ENCODE results near the gene SCEL. TPM values are rescaled to one million over a fixed set of nuclear protein-coding genes. Genes with fewer than 3 reads are reported as not detected.
"Not testable (repeated sequence)": the region's sequence is repeated elsewhere in the genome, so short reads cannot be mapped to it uniquely, and the experiment has no call there.

The SCEL gene, protein sequence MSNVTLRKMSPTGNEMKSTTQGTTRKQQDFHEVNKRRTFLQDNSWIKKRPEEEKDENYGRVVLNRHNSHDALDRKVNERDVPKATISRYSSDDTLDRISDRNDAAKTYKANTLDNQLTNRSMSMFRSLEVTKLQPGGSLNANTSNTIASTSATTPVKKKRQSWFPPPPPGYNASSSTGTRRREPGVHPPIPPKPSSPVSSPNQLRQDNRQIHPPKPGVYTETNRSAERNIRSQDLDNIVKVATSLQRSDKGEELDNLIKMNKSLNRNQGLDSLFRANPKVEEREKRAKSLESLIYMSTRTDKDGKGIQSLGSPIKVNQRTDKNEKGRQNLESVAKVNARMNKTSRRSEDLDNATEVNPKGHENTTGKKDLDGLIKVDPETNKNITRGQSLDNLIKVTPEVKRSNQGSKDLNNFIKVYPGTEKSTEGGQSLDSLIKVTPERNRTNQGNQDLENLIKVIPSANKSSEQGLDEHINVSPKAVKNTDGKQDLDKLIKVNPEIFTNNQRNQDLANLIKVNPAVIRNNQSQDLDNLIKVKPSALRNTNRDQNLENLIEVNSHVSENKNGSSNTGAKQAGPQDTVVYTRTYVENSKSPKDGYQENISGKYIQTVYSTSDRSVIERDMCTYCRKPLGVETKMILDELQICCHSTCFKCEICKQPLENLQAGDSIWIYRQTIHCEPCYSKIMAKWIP
- not detected for total RNA-seq

DNA sequence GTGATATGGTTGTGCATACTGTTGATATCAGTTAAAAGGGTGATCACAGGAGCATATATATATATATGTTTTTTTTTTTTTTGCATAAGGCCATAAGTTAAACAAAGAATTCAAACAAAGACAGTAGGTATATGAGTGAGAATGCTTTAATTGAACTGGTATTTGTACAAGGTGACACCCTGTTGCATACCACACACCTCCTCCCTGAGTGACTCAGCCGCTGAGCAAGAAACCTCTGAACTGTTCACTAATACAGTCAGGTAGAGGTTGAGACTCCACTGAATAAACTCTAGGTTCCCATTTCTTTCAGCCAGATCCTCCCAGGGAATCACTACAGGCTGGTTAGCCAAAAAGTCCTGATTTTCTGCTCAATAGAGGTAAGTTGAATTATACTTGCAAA is at the start of gene SCEL:
Gene SCEL, plus strand, starts transcription at position 259 of the 400 bp plus-strand sequence. CDS start 20,170 bp downstream, outside the sequence.
- ATAC-seq: no peak

DNA sequence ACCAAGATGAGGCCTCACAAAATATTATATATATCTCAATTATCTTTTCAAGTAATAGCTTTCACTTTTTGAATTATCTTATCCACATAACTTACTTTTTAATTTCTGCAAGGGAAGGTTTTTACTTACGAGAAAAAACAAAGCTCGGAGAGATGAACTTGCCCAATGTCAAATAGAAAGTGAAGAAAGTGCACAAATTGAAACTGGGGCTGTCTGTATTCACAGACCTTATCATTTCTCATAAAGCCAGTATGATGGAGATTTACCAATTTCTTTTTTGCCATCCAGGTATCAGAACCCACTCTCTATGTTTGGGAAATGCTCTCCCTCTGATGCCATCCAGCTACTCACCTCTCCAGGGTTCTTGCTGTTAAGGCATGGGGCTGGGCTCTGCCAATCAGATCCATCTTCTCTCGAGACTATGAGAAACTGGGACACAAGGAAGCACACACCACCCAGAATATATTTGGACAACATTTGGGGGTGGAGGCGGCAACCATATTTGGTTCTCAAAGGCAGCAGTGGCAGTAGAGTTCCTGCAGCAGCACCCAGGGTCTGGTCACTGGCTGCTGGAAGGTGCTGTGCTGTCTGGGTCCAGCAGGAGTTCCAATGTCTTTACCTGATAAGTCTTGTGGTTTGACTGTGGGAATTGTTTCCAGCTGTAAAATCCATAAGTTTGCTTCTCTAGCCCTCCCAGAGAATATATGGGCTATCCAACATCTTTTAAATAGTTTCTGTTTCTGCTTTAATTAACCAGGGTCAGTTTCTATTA is 45.8 kb upstream of the SCEL start:
- no peak for ATAC-seq
- DNase-seq (ENCODE audit: low spot score): no peak

More for the DNA sequence above, at the start of gene SCEL:
- no peak for DNase-seq (ENCODE audit: low spot score)

DNA sequence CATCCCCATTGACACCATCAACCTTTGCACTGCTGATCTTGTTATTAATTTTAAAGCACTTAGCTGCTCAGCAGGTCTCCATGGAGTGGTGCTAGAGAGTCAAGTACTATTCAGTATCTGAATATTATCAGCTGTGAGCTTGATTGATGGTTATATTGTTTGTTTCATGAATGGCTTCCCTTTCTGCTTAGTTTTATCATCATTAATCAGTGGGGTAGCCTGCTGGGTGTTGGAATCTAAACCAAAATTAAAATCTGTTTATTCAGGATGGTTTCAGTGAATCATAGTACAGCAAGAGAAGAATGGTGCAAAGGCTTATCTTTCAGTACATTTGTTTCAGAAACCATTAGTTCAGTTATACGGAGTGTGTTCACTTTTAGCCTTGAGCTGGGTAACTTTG is 42.5 kb upstream of the SCEL start:
- ATAC-seq (peak; percentile 56), DNase-seq (ENCODE audit: low spot score) (no peak)

DNA sequence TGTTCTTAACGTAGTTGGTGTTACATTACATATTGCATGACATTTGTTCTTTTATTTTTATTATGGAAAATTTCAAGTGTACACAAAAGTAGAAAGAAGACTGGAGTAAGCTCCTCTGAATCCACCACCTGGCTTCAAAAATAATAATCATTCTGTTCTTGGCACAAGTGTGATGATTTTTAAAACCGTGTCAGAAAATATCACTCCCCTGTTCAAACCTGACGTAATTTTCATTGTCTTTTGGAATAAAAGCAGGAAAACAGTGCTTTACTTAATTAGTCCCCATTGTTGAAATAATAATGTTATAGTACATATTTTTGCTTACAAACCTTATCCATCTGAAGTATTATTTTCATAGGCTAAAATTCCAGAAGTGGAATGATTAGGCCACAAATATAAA is 41.3 kb upstream of the SCEL start:
- ATAC-seq: no peak
- no peak for DNase-seq (ENCODE audit: low spot score)

DNA sequence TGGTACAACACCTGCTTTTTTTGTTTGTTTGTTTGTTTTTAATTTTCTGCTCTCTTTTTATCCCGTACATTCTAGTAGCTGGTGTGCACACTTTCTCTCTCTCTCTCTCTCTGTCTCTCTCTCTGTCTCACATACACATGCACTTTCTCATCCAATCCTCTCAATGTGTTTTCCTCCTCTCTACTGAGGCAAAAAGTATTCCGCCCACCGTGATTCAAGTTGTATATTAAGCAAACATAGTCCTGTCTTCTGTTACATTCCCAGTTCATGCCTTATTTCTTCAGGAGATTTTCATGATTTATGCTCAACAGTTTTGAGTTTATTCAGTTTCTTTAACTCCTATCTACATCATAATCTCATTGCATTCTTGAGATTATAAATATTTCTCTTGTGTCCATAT is 38.2 kb upstream of the SCEL start:
- ATAC-seq (no peak), DNase-seq (ENCODE audit: low spot score) (no peak)

DNA sequence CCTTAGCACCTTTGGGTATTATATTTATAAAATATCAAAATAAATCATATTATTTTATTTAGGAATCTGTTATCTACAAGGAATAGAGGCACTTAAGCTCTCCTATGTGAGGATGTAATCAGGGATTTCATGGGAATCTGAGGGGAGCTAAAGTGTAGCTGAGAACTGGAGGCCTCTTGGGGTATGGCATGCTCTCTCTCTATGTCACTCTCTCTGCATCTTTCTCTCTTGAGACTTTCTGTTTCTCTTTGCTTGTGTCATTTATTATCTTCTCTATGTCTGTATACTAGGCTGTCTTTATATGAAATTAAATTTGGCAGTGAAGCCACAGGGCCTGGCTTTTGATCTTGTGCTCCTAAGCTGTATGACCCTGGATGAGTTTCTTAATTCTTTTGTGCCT is 37.7 kb upstream of the SCEL start:
- ATAC-seq (no peak), DNase-seq (ENCODE audit: low spot score) (no peak)

DNA sequence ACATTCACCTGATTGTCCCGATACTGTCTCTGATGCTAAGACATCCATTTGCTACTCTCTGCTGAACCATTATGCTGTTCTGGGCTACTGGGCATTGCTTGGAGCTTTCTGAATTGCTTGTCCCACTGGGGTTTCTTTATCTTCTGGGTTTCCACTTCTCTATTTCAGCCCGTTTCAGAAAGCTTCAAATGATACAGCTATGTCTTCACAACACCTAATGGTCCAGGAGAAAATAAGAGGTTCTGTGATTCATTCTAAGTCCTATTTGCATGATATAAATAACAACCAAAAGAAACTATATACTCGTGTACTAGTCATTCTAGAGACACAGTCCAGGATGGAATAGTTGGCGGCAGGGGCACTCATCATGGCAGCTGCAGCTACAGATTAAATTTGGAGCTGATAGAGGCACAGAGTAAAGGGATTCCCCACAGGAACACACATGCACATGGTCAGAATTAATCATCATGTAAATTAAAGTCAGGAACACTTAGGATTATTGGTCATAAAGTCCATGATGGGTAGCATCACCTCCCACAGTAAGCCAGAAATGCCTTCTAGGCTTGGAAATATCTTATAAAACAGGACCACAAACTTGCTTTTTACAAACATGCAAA is 33.3 kb upstream of the SCEL start:
- DNase-seq (ENCODE audit: low spot score): no peak
- ATAC-seq: no peak

DNA sequence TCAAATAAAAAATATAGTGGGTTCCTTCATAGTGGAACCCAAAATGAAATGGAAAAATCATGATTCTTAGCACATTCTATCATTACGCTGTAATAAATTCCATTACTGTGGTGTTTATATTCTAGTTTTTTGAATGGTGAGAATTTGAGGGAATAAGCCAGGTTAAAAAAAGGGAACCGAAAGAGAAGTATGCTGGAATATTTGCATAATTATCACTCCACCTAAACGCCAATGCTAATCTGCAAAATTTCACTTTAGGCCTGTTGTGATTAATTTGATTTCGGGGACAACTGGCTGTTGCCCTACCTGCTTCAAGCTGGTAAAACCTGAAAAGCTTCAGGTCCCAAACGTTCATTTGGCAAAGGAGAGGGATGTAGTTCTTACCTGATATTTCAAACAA is 32.1 kb upstream of the SCEL start:
- ATAC-seq (no peak), DNase-seq (ENCODE audit: low spot score) (no peak)

DNA sequence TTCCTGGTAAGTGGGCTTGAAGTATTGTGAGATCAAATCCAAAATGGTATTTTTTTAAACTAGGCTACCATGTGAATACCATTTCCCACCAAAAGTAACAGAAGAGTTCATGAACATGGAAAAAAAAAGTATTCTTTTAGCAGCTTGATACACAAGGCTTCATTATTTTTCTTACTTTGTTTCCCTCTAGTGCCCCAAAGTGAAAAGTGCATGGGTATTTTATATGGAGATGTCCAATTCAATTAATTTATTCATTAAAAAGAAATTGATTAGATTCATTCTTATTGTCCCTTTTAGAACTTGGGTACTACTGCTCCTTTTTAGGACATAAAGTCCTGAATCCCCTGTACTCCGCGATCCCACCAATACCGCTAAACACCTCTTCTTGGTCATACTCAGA is 28.6 kb upstream of the SCEL start:
- DNase-seq (ENCODE audit: low spot score): no peak
- peak; percentile 74 for ATAC-seq

DNA sequence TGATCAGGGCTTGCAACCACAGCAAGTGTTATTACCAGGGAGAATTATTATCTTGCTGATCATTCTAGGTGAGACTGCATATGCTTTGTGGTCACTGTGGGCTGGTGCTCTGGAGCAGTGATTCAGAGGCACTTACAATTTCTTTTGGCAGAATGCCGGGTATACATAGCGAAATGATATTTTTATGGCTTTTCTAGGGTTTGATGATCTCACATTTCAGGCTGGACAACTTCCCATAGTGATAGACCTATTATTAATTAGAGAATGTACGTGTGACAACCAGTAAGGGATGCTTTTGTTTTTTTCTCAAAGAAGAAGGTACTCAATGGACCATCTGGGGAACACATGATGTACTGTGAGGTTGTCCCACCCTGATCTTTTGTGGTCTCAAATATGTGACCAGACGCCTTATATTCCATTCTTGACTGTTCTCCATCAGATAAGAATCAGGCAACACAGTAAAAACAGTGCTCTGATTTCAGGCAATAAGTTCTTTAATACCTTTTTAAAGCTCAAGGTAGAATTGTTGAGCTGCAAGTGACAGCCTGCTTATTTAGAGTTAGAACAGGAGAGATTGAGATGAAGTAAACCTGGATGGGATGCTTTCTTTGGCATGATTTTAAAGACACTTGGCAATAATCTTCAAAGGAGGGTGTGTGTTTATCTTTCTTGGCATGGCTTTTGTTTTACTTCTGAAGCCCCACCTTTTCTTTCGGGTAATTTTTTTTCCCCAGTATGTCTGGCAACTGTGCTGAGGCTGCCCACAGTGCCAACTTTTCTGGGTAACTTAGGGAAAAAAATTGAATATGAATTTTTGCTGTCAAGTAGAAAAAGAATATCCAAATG is 27.4 kb upstream of the SCEL start:
- no peak for ATAC-seq
- no peak for DNase-seq (ENCODE audit: low spot score)

DNA sequence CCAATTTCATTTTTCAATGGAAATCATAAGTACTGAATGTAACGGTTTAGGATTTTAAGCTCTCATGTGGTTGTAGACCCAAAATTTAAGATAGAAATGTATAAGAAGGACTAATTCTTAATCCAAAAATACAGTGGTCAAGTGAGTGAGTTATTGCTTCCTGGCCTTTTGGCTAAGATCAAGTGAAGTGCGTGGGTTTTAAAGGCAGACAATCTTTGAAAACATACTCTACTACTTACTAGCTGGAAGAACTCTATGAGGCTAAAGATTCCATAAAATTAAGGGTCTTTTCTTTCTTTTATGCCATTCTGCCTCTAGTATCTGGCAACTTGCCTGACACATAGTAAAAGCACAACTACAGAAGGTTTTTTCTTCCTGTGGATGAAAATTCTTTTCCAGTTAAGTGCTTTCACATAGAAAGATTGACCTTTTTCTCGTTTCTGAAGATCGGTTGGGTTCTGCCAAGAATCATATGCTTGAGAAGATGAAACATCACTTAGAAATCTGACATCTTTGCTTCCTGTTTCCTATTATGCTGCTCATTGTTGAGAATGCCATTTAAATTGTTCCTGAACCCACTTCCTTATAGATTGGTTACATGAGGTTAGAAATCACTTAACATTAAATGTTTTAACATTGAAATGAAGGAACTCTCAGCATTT is 26.4 kb upstream of the SCEL start:
- ATAC-seq: no peak
- no peak for DNase-seq (ENCODE audit: low spot score)

DNA sequence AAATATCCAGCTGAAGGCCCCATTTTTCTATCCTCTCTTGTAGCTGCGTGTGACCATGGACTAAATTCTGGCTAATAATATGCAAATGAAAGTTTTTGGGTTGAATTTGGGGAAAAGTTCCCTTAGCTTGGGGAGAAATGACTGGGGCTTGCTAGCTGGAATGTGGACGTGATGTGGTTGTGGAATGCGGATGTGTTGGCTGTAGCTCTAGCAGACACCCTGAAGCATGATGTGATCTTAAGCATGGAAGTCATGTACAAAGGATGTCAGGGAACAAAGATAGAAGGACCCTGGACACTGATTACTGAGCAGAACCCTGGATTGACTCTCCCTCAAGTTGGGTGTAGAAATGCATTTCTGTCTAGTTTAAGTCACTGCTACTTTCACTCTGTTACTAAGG is 25.4 kb upstream of the SCEL start:
- no peak for DNase-seq (ENCODE audit: low spot score)

DNA sequence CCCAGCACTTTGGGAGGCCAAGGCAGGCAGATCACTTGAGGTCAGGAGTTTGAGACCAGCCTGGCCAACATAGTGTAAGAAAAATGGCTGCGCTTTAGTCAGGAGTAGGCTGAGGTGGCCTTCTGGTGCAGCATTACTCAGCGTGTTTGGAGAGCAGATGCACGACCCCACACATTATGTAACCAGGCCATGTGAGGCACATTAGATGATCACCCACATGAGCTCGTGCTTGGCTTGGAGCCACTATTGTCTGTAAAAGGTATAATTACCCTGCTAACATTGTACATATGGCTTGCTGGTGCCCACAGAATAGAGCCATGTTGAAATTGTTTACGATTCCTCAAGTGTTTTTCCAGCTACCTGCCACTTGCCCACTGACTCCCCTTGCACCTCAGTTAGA is 24.0 kb upstream of the SCEL start:
- ATAC-seq (no peak), DNase-seq (ENCODE audit: low spot score) (no peak)

More for the DNA sequence above, 25.4 kb upstream of the SCEL start:
- ATAC-seq: no peak

DNA sequence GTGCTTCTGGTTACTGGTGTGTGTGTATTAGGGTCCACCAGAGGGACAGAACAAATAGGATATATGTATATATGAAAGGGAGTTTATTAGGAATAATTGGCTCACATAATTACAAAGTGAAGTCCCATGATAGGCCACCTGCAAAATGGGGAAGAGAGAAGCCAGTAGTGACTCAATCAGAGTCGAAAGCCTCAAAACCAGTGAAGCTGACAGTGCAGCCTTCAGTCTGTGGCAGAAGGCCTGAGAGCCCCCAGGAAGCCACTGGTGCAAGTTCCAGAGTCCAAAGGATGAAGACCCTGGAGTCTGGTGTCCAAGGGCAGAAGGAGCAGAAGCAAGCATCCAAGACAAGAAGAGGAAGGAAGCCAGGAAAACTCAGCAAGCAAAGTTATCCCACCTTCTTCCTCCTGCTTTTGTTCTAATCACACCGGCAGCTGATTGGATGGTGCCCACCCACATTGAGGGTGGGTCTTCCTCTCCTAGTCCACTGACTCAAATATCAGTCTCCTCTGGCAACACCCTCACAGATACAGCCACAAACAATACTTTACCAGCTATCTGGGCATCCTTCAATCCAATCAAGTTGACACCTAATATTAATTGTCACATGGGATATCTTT is 21.7 kb upstream of the SCEL start:
- ATAC-seq (no peak), DNase-seq (ENCODE audit: low spot score) (no peak)

DNA sequence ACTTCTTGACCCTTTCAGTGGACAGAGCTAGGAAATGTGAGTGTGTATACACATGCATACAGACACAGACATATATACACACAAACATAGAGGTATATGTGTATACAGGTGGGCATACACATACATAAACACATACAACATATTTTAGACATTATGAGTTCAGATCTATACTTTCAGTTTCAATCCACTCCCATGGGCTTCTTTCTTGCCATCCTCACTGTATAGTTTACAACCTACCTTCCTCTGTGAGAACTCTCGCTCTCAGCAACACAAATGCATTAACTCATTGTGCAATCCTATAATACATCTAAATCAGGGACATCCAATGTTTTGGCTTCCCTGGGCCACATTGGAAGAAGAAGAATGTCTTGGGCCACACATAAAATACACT is 21.2 kb upstream of the SCEL start:
- DNase-seq (ENCODE audit: low spot score) (no peak), ATAC-seq (no peak)

DNA sequence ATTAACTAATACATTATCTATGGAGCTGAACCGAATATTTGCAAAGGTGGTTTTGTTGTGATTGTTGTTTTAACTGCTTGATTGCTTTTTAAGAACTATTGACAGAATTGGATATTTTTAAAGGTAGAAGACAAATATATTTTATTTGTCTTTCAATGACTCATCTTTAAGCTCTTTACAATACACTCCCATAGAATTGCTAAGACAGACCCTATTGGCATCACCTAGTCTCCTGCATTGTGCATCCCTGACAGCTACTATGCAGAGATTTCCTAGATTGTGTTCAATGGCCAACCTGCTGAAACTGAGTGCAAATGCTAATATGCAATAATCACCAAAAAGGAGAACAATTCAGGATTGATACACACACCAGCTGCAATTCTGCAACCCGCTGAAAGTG is 19.7 kb upstream of the SCEL start:
- no peak for DNase-seq (ENCODE audit: low spot score)
- ATAC-seq: no peak

DNA sequence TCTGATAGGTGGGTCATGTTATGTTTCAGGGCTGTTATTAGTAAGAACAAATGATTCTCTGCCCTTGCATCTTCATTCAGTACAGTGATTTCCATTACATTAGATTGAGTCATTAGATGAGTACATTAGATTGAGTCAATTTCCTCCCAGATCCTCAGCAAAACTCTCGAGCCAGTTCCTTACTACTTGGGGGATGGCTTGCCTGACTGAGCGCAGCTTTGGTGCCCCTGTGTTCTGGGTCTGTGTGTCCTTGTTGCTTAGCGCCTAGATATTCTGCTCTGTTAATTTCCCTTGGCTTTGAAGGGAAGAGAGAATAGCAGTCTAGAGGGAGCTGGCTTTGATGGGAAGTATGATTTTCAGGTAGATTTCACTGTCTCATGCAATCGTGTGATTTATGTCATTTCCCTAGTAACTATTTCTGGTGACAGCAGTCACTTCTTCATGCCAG is 19.1 kb upstream of the SCEL start:
- ATAC-seq (no peak), DNase-seq (ENCODE audit: low spot score) (no peak)

DNA sequence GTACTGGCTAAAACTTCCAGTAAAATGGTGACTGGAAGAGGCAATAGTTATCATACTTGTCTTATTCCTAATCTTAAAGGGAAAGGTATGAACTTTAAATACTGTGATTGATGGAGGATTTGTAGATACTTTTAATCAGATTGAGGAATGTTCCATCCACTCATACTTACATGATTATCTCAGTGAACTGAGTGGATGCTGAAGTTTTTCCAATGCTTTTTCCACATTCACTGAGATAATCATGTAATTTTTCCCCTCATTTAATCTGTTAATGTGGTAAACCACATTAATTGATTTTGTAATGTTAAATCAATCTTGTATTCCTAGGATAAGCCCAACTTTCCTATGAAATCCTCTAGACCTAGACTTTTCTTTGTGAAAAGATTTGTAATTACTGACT is 17.2 kb upstream of the SCEL start:
- DNase-seq (ENCODE audit: low spot score): no peak
- no peak for ATAC-seq

DNA sequence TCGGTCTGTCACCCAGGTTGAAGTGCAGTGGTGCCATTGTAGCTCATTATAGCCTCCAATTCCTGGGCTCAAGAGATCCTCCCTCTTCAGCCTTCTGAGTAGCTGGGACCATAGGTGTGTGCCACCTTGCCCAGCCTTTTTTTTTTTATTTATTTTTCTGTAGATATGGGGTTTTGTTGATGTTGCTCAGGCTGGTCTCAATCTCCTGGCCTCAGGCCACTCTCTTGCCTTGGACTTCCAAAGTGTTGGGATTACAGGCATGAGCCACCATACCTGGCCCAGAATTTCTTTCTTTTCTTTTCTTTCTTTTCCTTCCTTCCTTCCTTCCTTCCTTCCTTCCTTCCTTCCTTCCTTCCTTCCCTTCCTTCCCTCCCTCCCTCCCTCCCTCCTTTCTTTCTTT is 16.1 kb upstream of the SCEL start:
- DNase-seq (ENCODE audit: low spot score); ATAC-seq: not testable (repeated sequence)
